Gastroesophageal sphincter (tissue), 4 donors: Measurements from ENCODE around the gene SLC25A39. TPM values are rescaled to one million over a fixed set of nuclear protein-coding genes. Genes with fewer than 3 reads are reported as not detected.

ENCODE experiments used
- ATAC-seq: fragments of 150-250 bp; one replicate; pipeline ENCODE4 v1.9.1; 2016; ENCODE audit warnings: mild to moderate bottlenecking, moderate library complexity
- H3K27ac ChIP-seq, 4 donors: fragments of 200-600 bp; sonication (generic) in 3 of 4; 1 replicate in 3 of 4; 2 replicates in 1 of 4; pipeline ENCODE4 v1.5.1; 2016 to 2019
- H3K27me3 ChIP-seq: fragments of 200-600 bp; sonication (generic); one replicate; pipeline ENCODE4 v1.5.1; 2019
- H3K36me3 ChIP-seq, 2 donors: fragments of 200-600 bp; sonication (generic); one replicate each; pipeline ENCODE4 v1.5.1; 2019; ENCODE audit warnings: control low read depth in 1 of 2
- H3K4me1 ChIP-seq, 3 donors: fragments of 200-600 bp; sonication (generic); 1 replicate in 2 of 3; 2 replicates in 1 of 3; pipeline ENCODE4 v1.5.1; 2016 to 2019; ENCODE audit warnings: control low read depth in 2 of 3
- H3K4me3 ChIP-seq, 2 donors: fragments of 200-600 bp; sonication (generic); one replicate each; pipeline ENCODE4 v1.5.1; 2019; ENCODE audit warnings: mild to moderate bottlenecking in 1 of 2, moderate library complexity in 1 of 2
- H3K9me3 ChIP-seq, 3 donors: fragments of 200-600 bp; sonication (generic); one replicate each; pipeline ENCODE4 v1.5.1; 2017 to 2019; ENCODE audit warnings: control low read depth in 2 of 3
- EP300 ChIP-seq: sonication (generic); formaldehyde crosslinking; IDR thresholded peaks from one replicate; pipeline ENCODE4 v1.6.1; 2017; ENCODE audit warnings: antibody characterized with exemption, mild to moderate bottlenecking
- POLR2A ChIP-seq, 2 donors: fragments of 450-650 bp; IDR thresholded peaks; one replicate each; pipeline ENCODE4 v1.6.1; 2017; ENCODE audit warnings: antibody characterized with exemption in 2 of 2, mild to moderate bottlenecking in 2 of 2, moderate library complexity in 1 of 2
- POLR2AphosphoS5 ChIP-seq: sonication (generic); formaldehyde crosslinking; IDR thresholded peaks from one replicate; pipeline ENCODE4 v1.6.1; 2017; ENCODE audit warnings: antibody characterized with exemption
- WGBS, 2 donors: methylation state at CpG; one replicate each; pipeline ENCODE4 v1.1.5; 2018; ENCODE audit warnings: low coverage in 1 of 2; 5-methylcytosine and 5-hydroxymethylcytosine counted together
- total RNA-seq, 4 donors: library from RNA; depleted of rRNA; stranded (reverse); fragments of >200 nt; gene quantifications; one replicate each; pipeline ENCODE4 v1.1.0, GENCODE V29; 2016
- TF ChIP-seq, protein P1 (sequence below), 4 experiments: fragments of 200-600 bp in 2 of 4; fragments of 450-650 bp in 2 of 4; sonication (generic) in 1 of 4; IDR thresholded peaks; one replicate each; pipeline ENCODE4 v1.5.1; 2017 to 2019; ENCODE audit warnings: antibody characterized with exemption in 4 of 4, mild to moderate bottlenecking in 2 of 4, moderate library complexity in 2 of 4

SLC25A39 gene
- total RNA-seq, 4 donors from 2014 or later = 36.2 to 61.8 (median 49.2) TPM

DNA sequence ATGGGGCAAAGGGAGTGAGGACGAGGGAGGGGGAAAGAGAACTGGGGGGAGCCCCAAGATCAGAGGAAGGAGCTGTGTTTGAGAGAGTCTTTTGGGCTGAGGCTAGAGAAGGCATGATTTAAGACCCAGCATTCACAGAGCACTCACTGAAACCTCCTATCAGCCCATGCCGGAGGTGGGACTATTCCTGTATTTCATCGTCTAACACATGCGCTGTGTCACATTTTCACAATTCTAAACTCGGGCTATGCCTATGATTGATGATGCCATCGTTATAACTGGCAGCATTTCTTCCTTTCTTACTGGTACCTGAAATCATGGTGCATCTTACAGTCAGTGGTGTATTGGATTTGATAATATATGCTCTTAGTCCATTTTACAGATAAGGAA lies 35.5 kb upstream of the SLC25A39 start:
- 32 to 48% methylated on average over 5 of the region's 6 CpGs for WGBS, 2 donors

DNA sequence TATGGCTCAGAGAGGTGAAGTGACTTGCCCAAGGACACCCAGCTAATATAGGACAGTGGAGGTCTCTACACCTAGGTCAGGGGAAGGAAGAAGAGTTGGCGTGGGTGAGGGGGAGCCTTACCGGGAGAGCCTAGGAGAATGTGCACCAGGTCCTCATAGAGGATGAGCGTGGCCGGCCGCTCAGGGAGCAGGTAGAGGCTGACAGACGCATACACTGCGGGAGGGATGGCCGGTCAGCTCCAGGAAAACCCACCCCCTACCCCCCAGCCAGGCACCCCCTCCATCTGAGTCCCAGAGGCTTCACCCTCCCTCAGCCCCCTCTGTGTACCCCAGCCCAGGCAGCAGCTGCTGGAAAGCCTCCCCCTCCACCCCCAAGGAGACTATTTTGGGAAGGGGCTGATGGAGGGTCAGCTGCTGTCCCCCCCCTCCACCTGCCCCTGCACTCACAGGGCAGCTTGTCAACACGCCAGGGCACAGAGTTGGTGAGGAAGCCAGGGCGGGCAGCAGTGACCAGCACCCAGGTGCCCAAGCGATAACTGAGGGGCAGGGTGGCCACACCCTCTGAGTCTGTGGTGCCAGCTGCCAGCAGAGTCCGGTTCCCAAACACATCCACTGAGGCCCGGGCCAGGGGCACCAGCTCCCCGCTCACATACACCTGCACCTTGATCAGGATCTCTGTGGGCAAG lies 35.0 kb upstream of the SLC25A39 start:
- Histone ChIP-seq H3K4me3 (no peak overlapping the region), H3K9me3 (no peaks in the 10 kb centered on the region), H3K27ac (no peak overlapping the region), H3K36me3 (no peaks in the 10 kb centered on the region), H3K4me1 (peaks cover 0 to 37% (median 7%) of the 10 kb centered on the region in 3 donors), H3K27me3 (peaks cover 12% of the 10 kb centered on the region)
- ATAC-seq = no peak
- TF ChIP-seq POLR2A (IDR thresholded peaks at IDR 0.05) (no peak), POLR2AphosphoS5 (no peak), EP300 (no peak)
- TF ChIP-seq, protein P1, sequence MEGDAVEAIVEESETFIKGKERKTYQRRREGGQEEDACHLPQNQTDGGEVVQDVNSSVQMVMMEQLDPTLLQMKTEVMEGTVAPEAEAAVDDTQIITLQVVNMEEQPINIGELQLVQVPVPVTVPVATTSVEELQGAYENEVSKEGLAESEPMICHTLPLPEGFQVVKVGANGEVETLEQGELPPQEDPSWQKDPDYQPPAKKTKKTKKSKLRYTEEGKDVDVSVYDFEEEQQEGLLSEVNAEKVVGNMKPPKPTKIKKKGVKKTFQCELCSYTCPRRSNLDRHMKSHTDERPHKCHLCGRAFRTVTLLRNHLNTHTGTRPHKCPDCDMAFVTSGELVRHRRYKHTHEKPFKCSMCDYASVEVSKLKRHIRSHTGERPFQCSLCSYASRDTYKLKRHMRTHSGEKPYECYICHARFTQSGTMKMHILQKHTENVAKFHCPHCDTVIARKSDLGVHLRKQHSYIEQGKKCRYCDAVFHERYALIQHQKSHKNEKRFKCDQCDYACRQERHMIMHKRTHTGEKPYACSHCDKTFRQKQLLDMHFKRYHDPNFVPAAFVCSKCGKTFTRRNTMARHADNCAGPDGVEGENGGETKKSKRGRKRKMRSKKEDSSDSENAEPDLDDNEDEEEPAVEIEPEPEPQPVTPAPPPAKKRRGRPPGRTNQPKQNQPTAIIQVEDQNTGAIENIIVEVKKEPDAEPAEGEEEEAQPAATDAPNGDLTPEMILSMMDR (IDR thresholded peaks at IDR 0.05) = no peak
- 80% methylated on average over 6 of the region's 14 CpGs; no CpG with 5 or more reads in 1 of the 2 donors for WGBS, 2 donors

More for the DNA sequence above, 35.5 kb upstream of the SLC25A39 start:
- Histone ChIP-seq H3K36me3 (no peaks in the 10 kb centered on the region), H3K27ac (no peak overlapping the region), H3K9me3 (no peaks in the 10 kb centered on the region), H3K4me3 (no peak overlapping the region), H3K4me1 (peaks cover 0 to 37% (median 7%) of the 10 kb centered on the region in 3 donors), H3K27me3 (peaks cover 12% of the 10 kb centered on the region)
- TF ChIP-seq POLR2AphosphoS5 (no peak), EP300 (no peak), POLR2A (IDR thresholded peaks at IDR 0.05) (no peak)
- TF ChIP-seq, protein P1 (IDR thresholded peaks at IDR 0.05) = no peak
- no peak for ATAC-seq

DNA sequence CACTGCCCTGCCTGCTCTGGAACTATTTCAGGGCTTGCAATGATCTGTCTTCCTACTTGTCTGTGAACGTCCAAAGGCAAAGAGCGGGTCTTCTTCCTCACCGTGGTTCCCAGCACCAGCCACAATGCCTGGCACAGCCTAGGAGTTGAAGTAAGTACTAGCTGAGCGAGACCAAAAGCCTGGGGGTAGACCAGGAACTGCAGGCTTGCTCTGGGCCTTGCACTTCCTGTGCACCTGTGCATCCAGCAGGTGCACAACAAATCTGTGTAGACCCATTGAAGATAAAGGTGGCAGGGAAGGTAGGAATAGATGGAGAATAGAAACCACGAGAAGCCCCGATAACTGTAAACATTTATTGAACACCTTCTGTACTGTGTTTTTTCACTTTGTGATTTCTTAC lies 34.4 kb upstream of the SLC25A39 start:
- H3K27ac ChIP-seq = no peak overlapping the region
- WGBS, 2 donors = 79 to 80% methylated on average over 2 to 6 of the region's 6 CpGs

DNA sequence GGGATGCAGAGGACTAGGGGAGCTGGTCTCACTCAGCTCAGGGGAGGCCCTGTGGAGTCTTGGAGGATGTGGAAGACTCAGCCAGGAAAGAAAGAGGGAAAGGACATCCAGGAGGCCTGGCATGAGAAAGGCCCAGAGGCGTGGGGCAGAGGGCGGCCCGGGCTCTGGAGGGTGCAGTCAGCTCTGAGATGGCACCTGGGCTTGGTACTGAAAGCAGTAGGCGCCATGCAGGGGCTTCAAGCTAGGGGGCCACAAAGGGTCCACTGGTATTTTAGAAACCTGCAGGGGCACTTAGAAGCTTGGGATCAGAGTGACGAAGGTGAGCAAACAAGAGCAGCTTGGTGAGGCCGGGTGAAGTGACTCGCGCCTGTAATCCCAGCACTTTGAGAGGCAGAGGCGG lies 33.4 kb upstream of the SLC25A39 start:
- no peaks in the 10 kb centered on the region for H3K9me3 ChIP-seq
- TF ChIP-seq, protein P1 (IDR thresholded peaks at IDR 0.05) = no peak
- TF ChIP-seq POLR2A (IDR thresholded peaks at IDR 0.05) (no peak), POLR2AphosphoS5 (no peak), EP300 (no peak)
- H3K4me3 ChIP-seq = no peak overlapping the region
- peaks cover 9% of the 10 kb centered on the region for H3K27me3 ChIP-seq
- no peak overlapping the region for H3K27ac ChIP-seq
- no peak for ATAC-seq
- WGBS, 2 donors = 80% methylated on average over 2 of the region's 9 CpGs; no CpG with 5 or more reads in 1 of the 2 donors
- peaks cover 0 to 31% (median 3%) of the 10 kb centered on the region in 3 donors for H3K4me1 ChIP-seq
- H3K36me3 ChIP-seq = peaks cover 0 to 5% of the 10 kb centered on the region in 2 donors

More for the DNA sequence above, 34.4 kb upstream of the SLC25A39 start:
- no peaks in the 10 kb centered on the region for H3K36me3 ChIP-seq
- H3K4me1 ChIP-seq = peaks cover 0 to 33% (median 5%) of the 10 kb centered on the region in 3 donors
- TF ChIP-seq EP300 = no peak
- no peak for TF ChIP-seq POLR2A (IDR thresholded peaks at IDR 0.05)
- no peak for TF ChIP-seq POLR2AphosphoS5
- TF ChIP-seq, protein P1 (IDR thresholded peaks at IDR 0.05) = no peak
- H3K9me3 ChIP-seq = no peaks in the 10 kb centered on the region
- H3K27me3 ChIP-seq = peaks cover 12% of the 10 kb centered on the region
- no peak overlapping the region for H3K4me3 ChIP-seq
- no peak for ATAC-seq

DNA sequence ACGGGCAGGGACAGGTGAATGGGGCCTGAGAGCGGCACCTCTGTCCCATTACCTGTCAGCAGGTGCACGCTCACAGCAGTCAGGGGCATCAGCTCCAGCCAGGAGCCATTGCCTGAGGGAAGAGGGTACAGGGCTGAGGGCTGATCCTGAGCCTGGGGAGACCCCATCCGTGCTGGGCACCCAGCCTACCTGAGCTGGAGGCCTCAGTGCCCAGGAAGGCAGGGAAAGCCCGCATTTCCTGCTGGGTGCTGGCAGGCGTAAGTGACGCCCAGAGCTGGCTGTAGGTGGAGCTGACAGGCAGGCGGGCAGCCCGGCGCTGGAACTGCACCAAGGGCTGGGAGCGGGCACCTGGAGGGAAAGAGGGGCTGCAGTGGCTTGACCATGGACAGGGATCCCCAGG lies 31.6 kb upstream of the SLC25A39 start:
- H3K36me3 ChIP-seq = peaks cover 0 to 23% of the 10 kb centered on the region in 2 donors
- no peak for TF ChIP-seq POLR2A (IDR thresholded peaks at IDR 0.05)
- H3K4me1 ChIP-seq = peaks cover 0 to 13% (median 0%) of the 10 kb centered on the region in 3 donors
- no peak overlapping the region for H3K27ac ChIP-seq
- no peak overlapping the region for H3K4me3 ChIP-seq
- no peak for ATAC-seq
- H3K9me3 ChIP-seq = no peaks in the 10 kb centered on the region
- WGBS, 2 donors = no CpG with 5 or more reads among the region's 11 CpGs
- H3K27me3 ChIP-seq = no peaks in the 10 kb centered on the region
